Ovary (tissue), 9 donors: ENCODE measurements around the gene CDKAL1. TPM values are rescaled to one million over a fixed set of nuclear protein-coding genes. Genes with fewer than 3 reads are reported as not detected.

Source experiments
- DNase-seq, 5 donors: peaks; one replicate each; pipeline ENCODE4 v3.0.0-alpha.2; 2019 to 2020
- H3K27ac ChIP-seq, 2 donors: fragments of 200-600 bp; one replicate each; pipeline versions ENCODE4 v1.5.1 to v1.8.0; 2019 to 2022
- H3K27me3 ChIP-seq: fragments of 200-600 bp; one replicate; pipeline ENCODE4 v1.8.0; 2022
- H3K36me3 ChIP-seq: fragments of 200-600 bp; sonication (generic); one replicate; pipeline ENCODE4 v1.5.1; 2019
- H3K4me1 ChIP-seq: one replicate; pipeline ENCODE4 v1.8.1; 2013; ENCODE audit warnings: mild to moderate bottlenecking, moderate library complexity; ENCODE audit not compliant: insufficient read depth
- H3K4me3 ChIP-seq: fragments of 200-600 bp; sonication (generic); one replicate; pipeline ENCODE4 v1.5.1; 2017
- H3K9me3 ChIP-seq, 2 donors: fragments of 200-600 bp in 1 of 2; sonication (generic) in 1 of 2; one replicate each; pipeline versions ENCODE4 v1.5.1 to v1.8.1; 2013 to 2019; ENCODE audit warnings: mild to moderate bottlenecking in 1 of 2, moderate library complexity in 1 of 2
- EP300 ChIP-seq: sonication (generic); formaldehyde crosslinking; IDR thresholded peaks from one replicate; pipeline ENCODE4 v1.6.1; 2017; ENCODE audit warnings: antibody characterized with exemption
- POLR2A ChIP-seq: fragments of 450-650 bp; IDR thresholded peaks from one replicate; pipeline ENCODE4 v1.6.1; 2017; ENCODE audit warnings: antibody characterized with exemption, mild to moderate bottlenecking, moderate library complexity
- WGBS, 3 donors: extraction: QIAGEN DNeasy Blood & Tissue Kit in 1 of 3; methylation state at CpG; one replicate each; pipeline versions ENCODE4 v1.1.5 to v1.1.7; 2013 to 2017; 5-methylcytosine and 5-hydroxymethylcytosine counted together
- intact Hi-C, 4 donors: fragments of 100-400 bp; cut with DNase I; formaldehyde crosslinking; loops; one replicate each; pipeline versions ENCODE4 v1.11.0 to v1.15.1; 2022 to 2023
- polyA plus RNA-seq, 2 donors: library from polyadenylated mRNA; stranded (reverse); fragments of 200-250 nt in 1 of 2; fragments of 350-450 nt in 1 of 2; fragmentation: Illumina TruSeq in 1 of 2; extraction: RNeasy Lipid Tissue Mini Kit (QIAGEN cat#74804) in 1 of 2; gene quantifications; one replicate each; pipeline ENCODE4 v1.2.3, GENCODE V29; 2013 to 2014
- total RNA-seq, 7 donors: library from RNA; depleted of rRNA in 2 of 7; stranded (reverse); fragments of >200 nt in 2 of 7; fragmentation: NEBNext Ultra II Directional in 3 of 7; extraction: Animal tissue kit (Norgen Biotek cat#: 25700) in 3 of 7; gene quantifications; one replicate each; pipeline versions ENCODE4 v1.1.0 to v1.2.4, GENCODE V29; 2016 to 2023
- TF ChIP-seq, protein P1 (sequence below), 3 donors: fragments of 450-650 bp in 2 of 3; fragments of 200-600 bp in 1 of 3; IDR thresholded peaks; one replicate each; pipeline versions ENCODE4 v1.5.1 to v1.8.0; 2016 to 2022; ENCODE audit warnings: antibody characterized with exemption in 3 of 3, mild to moderate bottlenecking in 1 of 3
- donor health status: DM: no; HTN: no; CAD: no; lungs with moderate emphysema.
- donor health status: DM: no; HTN: no; CAD: no.
- donor health status: Bipolar disorder and iron deficiency.
- donor health status: DM: yes; HTN: yes; CAD: no.
- donor health status: DM: no; HTN: no; CAD: no.
- donor health status: DM: yes; HTN: yes; CAD: no.

The CDKAL1 gene
- total and polyA plus RNA-seq, 9 donors: 6.8 to 21.3 (median 18.9) TPM

DNA sequence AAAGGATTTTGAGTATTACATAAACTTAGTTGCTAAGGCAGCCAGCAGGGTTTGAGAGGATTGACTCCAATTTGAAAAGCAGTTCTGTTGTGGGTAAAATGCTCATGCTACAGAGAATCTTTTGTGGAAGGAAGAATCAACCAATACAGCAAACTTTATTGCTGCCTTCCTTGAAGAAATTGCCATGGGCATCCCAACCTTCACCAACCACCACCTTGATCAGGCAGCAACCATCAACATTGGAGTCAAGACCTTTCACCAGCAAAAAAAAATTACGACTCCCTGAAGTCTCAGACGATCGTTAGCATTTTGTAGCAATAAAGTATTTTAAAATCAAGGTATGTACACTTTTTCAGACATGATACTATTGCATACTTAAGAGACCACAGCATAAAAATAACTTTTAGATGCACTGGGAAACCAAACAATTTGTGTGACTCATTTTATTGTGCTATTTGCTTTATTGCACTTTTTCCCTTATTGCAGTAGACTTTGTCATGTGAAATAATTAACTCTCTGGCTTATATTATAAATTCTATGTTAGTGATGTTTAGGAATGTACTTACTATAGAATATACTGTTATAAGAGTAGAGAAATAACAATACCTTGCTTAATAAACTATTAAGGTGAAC lies 390.8 kb downstream of the CDKAL1 start:
- no peak for DNase-seq
- Histone ChIP-seq H3K27me3 (no peaks in the 10 kb centered on the region), H3K36me3 (no peaks in the 10 kb centered on the region), H3K4me3 (no peak overlapping the region), H3K27ac (no peak overlapping the region), H3K9me3 (no peaks in the 10 kb centered on the region), H3K4me1 (peaks cover 3% of the 10 kb centered on the region)
- TF ChIP-seq POLR2A (no peak), EP300 (no peak)
- TF ChIP-seq, protein P1, sequence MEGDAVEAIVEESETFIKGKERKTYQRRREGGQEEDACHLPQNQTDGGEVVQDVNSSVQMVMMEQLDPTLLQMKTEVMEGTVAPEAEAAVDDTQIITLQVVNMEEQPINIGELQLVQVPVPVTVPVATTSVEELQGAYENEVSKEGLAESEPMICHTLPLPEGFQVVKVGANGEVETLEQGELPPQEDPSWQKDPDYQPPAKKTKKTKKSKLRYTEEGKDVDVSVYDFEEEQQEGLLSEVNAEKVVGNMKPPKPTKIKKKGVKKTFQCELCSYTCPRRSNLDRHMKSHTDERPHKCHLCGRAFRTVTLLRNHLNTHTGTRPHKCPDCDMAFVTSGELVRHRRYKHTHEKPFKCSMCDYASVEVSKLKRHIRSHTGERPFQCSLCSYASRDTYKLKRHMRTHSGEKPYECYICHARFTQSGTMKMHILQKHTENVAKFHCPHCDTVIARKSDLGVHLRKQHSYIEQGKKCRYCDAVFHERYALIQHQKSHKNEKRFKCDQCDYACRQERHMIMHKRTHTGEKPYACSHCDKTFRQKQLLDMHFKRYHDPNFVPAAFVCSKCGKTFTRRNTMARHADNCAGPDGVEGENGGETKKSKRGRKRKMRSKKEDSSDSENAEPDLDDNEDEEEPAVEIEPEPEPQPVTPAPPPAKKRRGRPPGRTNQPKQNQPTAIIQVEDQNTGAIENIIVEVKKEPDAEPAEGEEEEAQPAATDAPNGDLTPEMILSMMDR (IDR thresholded peaks at IDR 0.05): no peak
- intact Hi-C loops: no loop called here
- 75 to 87% (median 85%) methylated on average over 3 of the region's 3 CpGs for WGBS, 3 donors

DNA sequence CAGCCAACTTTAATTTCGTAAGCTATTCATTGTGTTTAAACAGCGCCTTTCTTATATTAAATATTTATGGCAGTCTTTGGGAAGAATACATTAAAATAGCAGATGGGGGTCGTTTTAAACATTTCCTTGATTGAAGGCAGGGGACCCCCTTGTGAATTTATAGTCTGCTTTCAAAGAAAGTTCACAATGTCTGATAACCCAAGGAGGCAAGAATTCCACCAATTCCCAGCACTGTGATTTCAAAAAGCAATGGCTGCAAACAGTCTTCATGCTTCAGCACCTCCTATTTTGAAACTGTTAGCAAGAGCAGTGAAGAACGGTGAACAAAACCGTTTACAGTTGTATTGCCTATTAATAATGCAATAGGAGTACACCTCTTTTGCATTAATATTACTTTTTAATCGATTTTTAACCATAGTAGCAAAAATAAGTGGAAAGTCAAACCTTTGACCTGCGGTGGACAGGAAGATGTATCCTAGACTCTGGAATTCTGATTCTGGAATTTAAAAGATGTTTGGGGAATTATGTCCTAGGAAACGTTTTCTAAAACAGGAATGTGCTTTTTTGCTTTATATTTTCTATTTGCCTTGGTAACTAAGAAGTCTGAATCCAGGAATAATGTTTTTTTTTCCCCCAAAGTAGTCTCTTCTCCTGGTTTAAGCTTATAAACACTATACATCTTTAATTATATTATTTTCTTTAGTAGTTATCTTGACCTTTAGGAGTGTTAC lies 393.0 kb downstream of the CDKAL1 start:
- WGBS, 3 donors: 29 to 37% (median 29%) methylated on average over 8 of the region's 8 CpGs
- Histone ChIP-seq H3K9me3 (no peaks in the 10 kb centered on the region), H3K4me3 (no peak overlapping the region), H3K36me3 (no peaks in the 10 kb centered on the region), H3K27ac (no peak overlapping the region), H3K4me1 (peaks cover 1% of the 10 kb centered on the region), H3K27me3 (no peaks in the 10 kb centered on the region)
- DNase-seq: no peak
- intact Hi-C loops: no loop called here
- TF ChIP-seq, protein P1 (IDR thresholded peaks at IDR 0.05): no peak
- TF ChIP-seq EP300: no peak
- TF ChIP-seq POLR2A: no peak

DNA sequence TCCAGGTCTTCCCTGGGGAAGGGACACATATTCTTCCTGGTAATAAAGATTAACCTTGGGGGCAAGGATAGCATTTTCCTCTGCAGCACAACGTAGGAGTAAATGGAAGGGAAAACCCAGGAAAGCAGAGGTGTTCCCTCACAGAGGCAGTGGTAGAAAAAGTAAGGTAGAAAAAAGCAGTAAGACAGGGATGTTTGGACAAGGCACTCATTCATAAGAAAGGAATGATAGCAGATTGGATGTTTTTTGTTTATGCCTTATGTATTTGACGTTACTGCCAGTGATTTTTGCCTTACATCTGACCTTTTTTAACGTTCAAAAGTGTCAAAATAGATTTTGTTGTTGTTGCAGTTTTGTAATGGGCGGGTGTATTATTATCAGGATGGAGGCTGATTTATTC lies 395.0 kb downstream of the CDKAL1 start:
- Histone ChIP-seq H3K27me3 (no peaks in the 10 kb centered on the region), H3K4me1 (peaks cover 1% of the 10 kb centered on the region), H3K36me3 (no peaks in the 10 kb centered on the region), H3K27ac (no peak overlapping the region), H3K9me3 (no peaks in the 10 kb centered on the region), H3K4me3 (no peak overlapping the region)
- TF ChIP-seq EP300 (no peak), POLR2A (no peak)
- TF ChIP-seq, protein P1 (IDR thresholded peaks at IDR 0.05): no peak
- WGBS, 3 donors: 14 to 40% (median 27%) methylated on average over 4 of the region's 4 CpGs
- intact Hi-C loops: no loop called here
- DNase-seq: no peak

DNA sequence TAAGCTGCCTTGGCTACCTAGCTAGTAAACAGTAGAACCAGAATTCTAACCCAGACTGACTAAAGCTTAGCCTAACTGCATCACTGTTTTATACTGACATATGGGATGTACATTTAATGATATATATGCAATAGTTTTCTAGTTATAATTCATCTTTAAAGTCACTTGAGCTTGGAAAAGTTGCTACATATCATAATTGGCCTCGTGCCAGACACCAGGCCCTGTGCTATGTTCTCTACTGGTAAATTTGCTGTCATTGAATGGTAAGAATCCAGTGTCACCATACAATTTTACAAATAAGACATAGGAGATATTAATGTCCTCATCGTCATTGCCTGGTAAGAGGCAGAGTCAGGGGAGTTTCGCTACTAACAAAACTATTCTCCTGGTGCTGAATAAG lies 396.8 kb downstream of the CDKAL1 start:
- DNase-seq: no peak
- no peaks in the 10 kb centered on the region for H3K9me3 ChIP-seq
- 81 to 92% (median 86%) methylated on average over 3 of the region's 3 CpGs for WGBS, 3 donors
- no peaks in the 10 kb centered on the region for H3K27me3 ChIP-seq
- no peaks in the 10 kb centered on the region for H3K36me3 ChIP-seq
- H3K4me3 ChIP-seq: no peak overlapping the region
- intact Hi-C loops: no loop called here
- no peak overlapping the region for H3K27ac ChIP-seq
- TF ChIP-seq, protein P1 (IDR thresholded peaks at IDR 0.05): no peak
- TF ChIP-seq EP300 (no peak), POLR2A (no peak)
- peaks cover 1% of the 10 kb centered on the region for H3K4me1 ChIP-seq
